Ishikawa (cell line): ENCODE measurements around the gene KRTAP10-5.
A peak's percentile ranks its signal among the peaks of the same experiment; 100 is the strongest.

Experiments
- CEBPB ChIP-seq: IDR thresholded peaks from 2 replicates; pipeline ENCODE4 v1.6.1; 2012
- CREB1 ChIP-seq: IDR thresholded peaks from 2 replicates; pipeline ENCODE4 v1.6.1; 2012; ENCODE audit warnings: low read depth
- EGR1 ChIP-seq: IDR thresholded peaks from 2 replicates; pipeline ENCODE4 v1.6.1; 2012
- EP300 ChIP-seq: IDR thresholded peaks from 2 replicates; pipeline ENCODE4 v1.6.1; 2012; ENCODE audit warnings: borderline replicate concordance
- FOXM1 ChIP-seq: IDR thresholded peaks from 2 replicates; pipeline ENCODE4 v1.6.1; 2012; ENCODE audit warnings: low read depth, borderline replicate concordance
- NFIC ChIP-seq: IDR thresholded peaks from 2 replicates; pipeline ENCODE4 v1.6.1; 2012
- RAD21 ChIP-seq: IDR thresholded peaks from 2 replicates; pipeline ENCODE4 v1.6.1; 2012; ENCODE audit warnings: low read depth
- TAF1 ChIP-seq: IDR thresholded peaks from 2 replicates; pipeline ENCODE4 v1.6.1; 2012; ENCODE audit warnings: low read depth, mild to moderate bottlenecking
- TCF12 ChIP-seq: IDR thresholded peaks from 2 replicates; pipeline ENCODE4 v1.6.1; 2012; ENCODE audit warnings: low read depth
- TEAD4 ChIP-seq: IDR thresholded peaks from 2 replicates; pipeline ENCODE4 v1.6.1; 2012
- USF1 ChIP-seq: IDR thresholded peaks from 2 replicates; pipeline ENCODE4 v1.6.1; 2012
- YY1 ChIP-seq: IDR thresholded peaks from 2 replicates; pipeline ENCODE4 v1.6.1; 2012; ENCODE audit warnings: low read depth
- ZBTB7A ChIP-seq: IDR thresholded peaks from 2 replicates; pipeline ENCODE4 v1.6.1; 2012; ENCODE audit warnings: low read depth
- TF ChIP-seq, protein P1 (sequence below): IDR thresholded peaks from 2 replicates; pipeline ENCODE4 v1.6.1; 2012
- TF ChIP-seq, protein P2 (sequence below): IDR thresholded peaks from 2 replicates; pipeline ENCODE4 v1.6.1; 2012; ENCODE audit warnings: low read depth, mild to moderate bottlenecking

The KRTAP10-5 gene

GRCh38 chr21:44573630-44574456 is 6.6 kb downstream of the KRTAP10-5 start, which contains the start of gene KRTAP10-4:
KRTAP10-4 (plus strand) TSS chr21:44573729; CDS start chr21:44573759, 30 bp downstream.
- TF ChIP-seq TCF12 (peak; percentile 60), TEAD4 (peak; percentile 28; the same call in 1 of the 2 replicates), EP300 (peak; percentile 43; the same call in 1 of the 2 replicates), NFIC (peak; percentile 78)

- TF ChIP-seq CEBPB (no peak), EP300 (no peak), CREB1 (no peak), RAD21 (no peak), YY1 (no peak), NFIC (no peak), TCF12 (no peak), EGR1 (no peak), TEAD4 (no peak), USF1 (no peak), ZBTB7A (no peak), TAF1 (no peak)
- TF ChIP-seq, protein P1, sequence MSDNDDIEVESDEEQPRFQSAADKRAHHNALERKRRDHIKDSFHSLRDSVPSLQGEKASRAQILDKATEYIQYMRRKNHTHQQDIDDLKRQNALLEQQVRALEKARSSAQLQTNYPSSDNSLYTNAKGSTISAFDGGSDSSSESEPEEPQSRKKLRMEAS, result no peak
- TF ChIP-seq, protein P2, sequence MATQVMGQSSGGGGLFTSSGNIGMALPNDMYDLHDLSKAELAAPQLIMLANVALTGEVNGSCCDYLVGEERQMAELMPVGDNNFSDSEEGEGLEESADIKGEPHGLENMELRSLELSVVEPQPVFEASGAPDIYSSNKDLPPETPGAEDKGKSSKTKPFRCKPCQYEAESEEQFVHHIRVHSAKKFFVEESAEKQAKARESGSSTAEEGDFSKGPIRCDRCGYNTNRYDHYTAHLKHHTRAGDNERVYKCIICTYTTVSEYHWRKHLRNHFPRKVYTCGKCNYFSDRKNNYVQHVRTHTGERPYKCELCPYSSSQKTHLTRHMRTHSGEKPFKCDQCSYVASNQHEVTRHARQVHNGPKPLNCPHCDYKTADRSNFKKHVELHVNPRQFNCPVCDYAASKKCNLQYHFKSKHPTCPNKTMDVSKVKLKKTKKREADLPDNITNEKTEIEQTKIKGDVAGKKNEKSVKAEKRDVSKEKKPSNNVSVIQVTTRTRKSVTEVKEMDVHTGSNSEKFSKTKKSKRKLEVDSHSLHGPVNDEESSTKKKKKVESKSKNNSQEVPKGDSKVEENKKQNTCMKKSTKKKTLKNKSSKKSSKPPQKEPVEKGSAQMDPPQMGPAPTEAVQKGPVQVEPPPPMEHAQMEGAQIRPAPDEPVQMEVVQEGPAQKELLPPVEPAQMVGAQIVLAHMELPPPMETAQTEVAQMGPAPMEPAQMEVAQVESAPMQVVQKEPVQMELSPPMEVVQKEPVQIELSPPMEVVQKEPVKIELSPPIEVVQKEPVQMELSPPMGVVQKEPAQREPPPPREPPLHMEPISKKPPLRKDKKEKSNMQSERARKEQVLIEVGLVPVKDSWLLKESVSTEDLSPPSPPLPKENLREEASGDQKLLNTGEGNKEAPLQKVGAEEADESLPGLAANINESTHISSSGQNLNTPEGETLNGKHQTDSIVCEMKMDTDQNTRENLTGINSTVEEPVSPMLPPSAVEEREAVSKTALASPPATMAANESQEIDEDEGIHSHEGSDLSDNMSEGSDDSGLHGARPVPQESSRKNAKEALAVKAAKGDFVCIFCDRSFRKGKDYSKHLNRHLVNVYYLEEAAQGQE, result no peak
Measured at GRCh38 chr21:44572959-44573583, 7.3 kb downstream of the KRTAP10-5 start.

DNA sequence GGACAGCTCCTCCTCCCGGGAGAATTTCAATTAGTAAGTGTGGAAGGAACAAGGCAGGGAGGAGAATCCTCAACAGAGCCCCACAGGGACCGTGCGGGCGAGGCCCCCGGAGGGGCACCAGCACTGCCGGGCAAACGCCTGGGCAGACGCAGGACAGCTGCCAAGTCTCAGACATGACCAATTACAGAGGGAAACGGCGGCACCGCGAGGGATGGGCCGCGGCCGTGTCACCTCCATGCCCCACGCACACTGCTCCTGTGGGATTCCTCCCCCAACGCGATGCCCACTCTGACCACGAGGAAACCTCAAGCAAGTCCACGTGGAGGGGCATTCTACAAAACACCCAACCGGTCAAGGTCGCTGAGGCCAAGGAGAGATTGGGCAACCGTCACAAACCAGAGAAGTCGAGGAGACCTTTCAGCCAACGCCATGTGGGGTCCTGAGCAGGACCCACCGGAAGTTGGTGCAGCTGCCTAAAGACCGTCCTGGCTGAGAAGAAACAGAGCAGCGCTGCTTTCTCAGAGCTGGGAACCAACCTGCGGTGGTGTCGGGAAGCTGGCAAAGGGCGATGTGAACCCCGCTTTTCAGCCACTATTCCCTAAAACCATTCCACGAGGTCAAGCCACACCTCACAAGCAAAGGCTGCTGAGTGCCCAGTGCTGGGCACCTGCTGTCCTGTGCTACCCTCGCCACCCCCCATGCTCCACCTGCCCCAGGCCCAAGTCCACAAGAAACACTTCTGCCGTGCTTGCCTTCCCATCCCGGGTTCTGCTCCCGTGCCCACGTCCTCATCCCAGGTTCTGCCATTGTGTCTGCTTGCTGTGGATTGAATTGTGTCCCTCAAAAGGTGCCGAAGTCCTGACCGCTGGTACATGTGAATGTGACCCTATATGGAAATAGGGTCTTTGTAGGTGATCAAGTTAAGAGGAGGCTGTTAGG is 8.3 kb downstream of the KRTAP10-5 start:
- TF ChIP-seq NFIC (no peak), EGR1 (no peak), TAF1 (no peak), TEAD4 (no peak), FOXM1 (no peak), EP300 (no peak), ZBTB7A (no peak), RAD21 (no peak)
- TF ChIP-seq, protein P2, result no peak

GRCh38 chr21:44571296-44571695 is 9.1 kb downstream of the KRTAP10-5 start:
- TF ChIP-seq, protein P1, result no peak
- TF ChIP-seq, protein P2, result no peak
- no peak for TF ChIP-seq TEAD4
- no peak for TF ChIP-seq YY1
- TF ChIP-seq EGR1, result no peak
